Measurements from ENCODE around the gene LAMA4. TPM values are rescaled to one million over a fixed set of nuclear protein-coding genes. Genes with fewer than 3 reads are reported as not detected.

The LAMA4 gene
- total RNA-seq, 1 experiment from 2014 or later: 11.9 TPM

DNA sequence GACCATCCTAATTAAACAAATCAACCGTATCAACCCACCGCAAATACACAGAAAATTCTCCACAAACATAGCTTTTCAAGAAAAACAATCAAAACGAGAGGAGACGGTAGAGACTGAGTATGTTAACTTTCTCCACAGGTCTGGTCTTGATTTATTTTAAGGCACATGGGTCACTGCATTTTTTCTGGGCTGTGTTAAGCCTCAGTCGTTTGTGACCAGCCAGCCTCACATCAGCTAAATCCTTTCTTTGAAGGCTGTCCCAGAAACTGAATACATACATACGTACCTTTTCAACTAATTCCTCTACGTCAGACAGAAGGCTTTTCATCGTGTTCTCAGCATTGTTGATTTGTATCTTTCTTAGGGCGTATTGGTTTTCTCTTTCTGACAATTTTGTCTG lies 69.4 kb downstream of the LAMA4 start:
- no peaks in the 10 kb centered on the region for H3K9me3 ChIP-seq (ENCODE audit: control insufficient read depth, insufficient read depth, low read depth, low read length)
- DNase-seq (ENCODE audit: low read depth, low spot score) (no peak), ATAC-seq (no peak)
- no TSS peak for BruUV-seq (replicated peaks)
- POLR2A ChIA-PET: no interaction called here
- in situ Hi-C loops (cut with HindIII; ENCODE audit: low pct_unique_long_range_greater_than_20kb, low sequenced_read_pairs): no loop called here
- H3K27ac ChIP-seq (ENCODE audit: low read length): no peak overlapping the region
- no peak overlapping the region for H3K4me3 ChIP-seq (ENCODE audit: low read depth in 2 of 2, low read length in 2 of 2)
- intact Hi-C loops (cut with micrococcal nuclease; ENCODE audit: unreplicated experiment): loop anchor here (5.0 kb wide), 2 partner anchors 187 to 1672 kb away; partner anchors contain the start of gene MARCKS
- TF ChIP-seq, protein P1, sequence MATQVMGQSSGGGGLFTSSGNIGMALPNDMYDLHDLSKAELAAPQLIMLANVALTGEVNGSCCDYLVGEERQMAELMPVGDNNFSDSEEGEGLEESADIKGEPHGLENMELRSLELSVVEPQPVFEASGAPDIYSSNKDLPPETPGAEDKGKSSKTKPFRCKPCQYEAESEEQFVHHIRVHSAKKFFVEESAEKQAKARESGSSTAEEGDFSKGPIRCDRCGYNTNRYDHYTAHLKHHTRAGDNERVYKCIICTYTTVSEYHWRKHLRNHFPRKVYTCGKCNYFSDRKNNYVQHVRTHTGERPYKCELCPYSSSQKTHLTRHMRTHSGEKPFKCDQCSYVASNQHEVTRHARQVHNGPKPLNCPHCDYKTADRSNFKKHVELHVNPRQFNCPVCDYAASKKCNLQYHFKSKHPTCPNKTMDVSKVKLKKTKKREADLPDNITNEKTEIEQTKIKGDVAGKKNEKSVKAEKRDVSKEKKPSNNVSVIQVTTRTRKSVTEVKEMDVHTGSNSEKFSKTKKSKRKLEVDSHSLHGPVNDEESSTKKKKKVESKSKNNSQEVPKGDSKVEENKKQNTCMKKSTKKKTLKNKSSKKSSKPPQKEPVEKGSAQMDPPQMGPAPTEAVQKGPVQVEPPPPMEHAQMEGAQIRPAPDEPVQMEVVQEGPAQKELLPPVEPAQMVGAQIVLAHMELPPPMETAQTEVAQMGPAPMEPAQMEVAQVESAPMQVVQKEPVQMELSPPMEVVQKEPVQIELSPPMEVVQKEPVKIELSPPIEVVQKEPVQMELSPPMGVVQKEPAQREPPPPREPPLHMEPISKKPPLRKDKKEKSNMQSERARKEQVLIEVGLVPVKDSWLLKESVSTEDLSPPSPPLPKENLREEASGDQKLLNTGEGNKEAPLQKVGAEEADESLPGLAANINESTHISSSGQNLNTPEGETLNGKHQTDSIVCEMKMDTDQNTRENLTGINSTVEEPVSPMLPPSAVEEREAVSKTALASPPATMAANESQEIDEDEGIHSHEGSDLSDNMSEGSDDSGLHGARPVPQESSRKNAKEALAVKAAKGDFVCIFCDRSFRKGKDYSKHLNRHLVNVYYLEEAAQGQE (IDR thresholded peaks at IDR 0.05; ENCODE audit: insufficient read depth in 1 of 2, low read depth in 2 of 2, low read length in 1 of 2): no peak
- no peak for TF ChIP-seq TCF7L2 (IDR thresholded peaks at IDR 0.05; ENCODE audit: low read depth, low read length)
- TF ChIP-seq, protein P2, sequence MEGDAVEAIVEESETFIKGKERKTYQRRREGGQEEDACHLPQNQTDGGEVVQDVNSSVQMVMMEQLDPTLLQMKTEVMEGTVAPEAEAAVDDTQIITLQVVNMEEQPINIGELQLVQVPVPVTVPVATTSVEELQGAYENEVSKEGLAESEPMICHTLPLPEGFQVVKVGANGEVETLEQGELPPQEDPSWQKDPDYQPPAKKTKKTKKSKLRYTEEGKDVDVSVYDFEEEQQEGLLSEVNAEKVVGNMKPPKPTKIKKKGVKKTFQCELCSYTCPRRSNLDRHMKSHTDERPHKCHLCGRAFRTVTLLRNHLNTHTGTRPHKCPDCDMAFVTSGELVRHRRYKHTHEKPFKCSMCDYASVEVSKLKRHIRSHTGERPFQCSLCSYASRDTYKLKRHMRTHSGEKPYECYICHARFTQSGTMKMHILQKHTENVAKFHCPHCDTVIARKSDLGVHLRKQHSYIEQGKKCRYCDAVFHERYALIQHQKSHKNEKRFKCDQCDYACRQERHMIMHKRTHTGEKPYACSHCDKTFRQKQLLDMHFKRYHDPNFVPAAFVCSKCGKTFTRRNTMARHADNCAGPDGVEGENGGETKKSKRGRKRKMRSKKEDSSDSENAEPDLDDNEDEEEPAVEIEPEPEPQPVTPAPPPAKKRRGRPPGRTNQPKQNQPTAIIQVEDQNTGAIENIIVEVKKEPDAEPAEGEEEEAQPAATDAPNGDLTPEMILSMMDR (IDR thresholded peaks at IDR 0.05): no peak
- no peak for TF ChIP-seq SIN3A (IDR thresholded peaks at IDR 0.05; ENCODE audit: borderline replicate concordance, insufficient read depth, low read depth, low read length)
- no peak for TF ChIP-seq POLR2AphosphoS5 (IDR thresholded peaks at IDR 0.05; ENCODE audit: low read depth, low read length)
- H3K27me3 ChIP-seq (ENCODE audit: control insufficient read depth, insufficient read depth, low read length): no peaks in the 10 kb centered on the region
- H3K36me3 ChIP-seq (ENCODE audit: control insufficient read depth, insufficient read depth, low read length): no peaks in the 10 kb centered on the region
- CTCF ChIA-PET: interaction anchor here (0.6 kb wide), 1 partner anchor 388 kb away, joined by 3 read pairs; no protein-coding TSS in a partner anchor
- no peaks in the 10 kb centered on the region for H3K4me1 ChIP-seq (ENCODE audit: control insufficient read depth, insufficient read depth, low read length)

DNA sequence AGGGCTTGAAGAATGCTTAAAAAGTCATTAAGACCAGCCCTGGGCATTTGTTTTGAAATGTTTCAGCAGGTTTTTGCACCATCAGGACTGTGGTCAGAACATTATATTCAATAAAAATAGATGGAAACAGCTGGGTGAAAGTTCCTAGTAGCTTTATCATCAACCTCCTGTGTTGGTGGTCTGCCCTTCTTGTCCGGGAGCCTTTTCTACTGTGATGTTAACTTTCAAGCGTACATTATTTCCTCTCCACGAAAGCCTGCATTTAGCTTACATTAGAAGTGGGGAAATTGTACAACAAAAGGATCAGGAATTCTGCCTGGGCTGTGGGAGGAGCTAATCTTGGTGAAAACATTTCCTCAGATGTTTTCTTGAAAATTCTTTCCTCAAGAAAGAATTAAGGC lies 71.1 kb downstream of the LAMA4 start:
- no peaks in the 10 kb centered on the region for H3K9me3 ChIP-seq (ENCODE audit: control insufficient read depth, insufficient read depth, low read depth, low read length)
- CTCF ChIA-PET: no interaction called here
- ATAC-seq (no peak), DNase-seq (ENCODE audit: low read depth, low spot score) (no peak)
- POLR2A ChIA-PET: no interaction called here
- TF ChIP-seq SIN3A (IDR thresholded peaks at IDR 0.05; ENCODE audit: borderline replicate concordance, insufficient read depth, low read depth, low read length): no peak
- no TSS peak for BruUV-seq (replicated peaks)
- no peaks in the 10 kb centered on the region for H3K27me3 ChIP-seq (ENCODE audit: control insufficient read depth, insufficient read depth, low read length)
- intact Hi-C loops (cut with micrococcal nuclease; ENCODE audit: unreplicated experiment) (loop anchor here (5.0 kb wide), 2 partner anchors 189 to 1674 kb away; partner anchors contain the start of gene MARCKS), in situ Hi-C loops (cut with HindIII; ENCODE audit: low pct_unique_long_range_greater_than_20kb, low sequenced_read_pairs) (no loop called here)
- H3K4me1 ChIP-seq (ENCODE audit: control insufficient read depth, insufficient read depth, low read length): no peaks in the 10 kb centered on the region
- no peaks in the 10 kb centered on the region for H3K36me3 ChIP-seq (ENCODE audit: control insufficient read depth, insufficient read depth, low read length)
- no peak overlapping the region for H3K27ac ChIP-seq (ENCODE audit: low read length)
- no peak overlapping the region for H3K4me3 ChIP-seq (ENCODE audit: low read depth in 2 of 2, low read length in 2 of 2)

DNA sequence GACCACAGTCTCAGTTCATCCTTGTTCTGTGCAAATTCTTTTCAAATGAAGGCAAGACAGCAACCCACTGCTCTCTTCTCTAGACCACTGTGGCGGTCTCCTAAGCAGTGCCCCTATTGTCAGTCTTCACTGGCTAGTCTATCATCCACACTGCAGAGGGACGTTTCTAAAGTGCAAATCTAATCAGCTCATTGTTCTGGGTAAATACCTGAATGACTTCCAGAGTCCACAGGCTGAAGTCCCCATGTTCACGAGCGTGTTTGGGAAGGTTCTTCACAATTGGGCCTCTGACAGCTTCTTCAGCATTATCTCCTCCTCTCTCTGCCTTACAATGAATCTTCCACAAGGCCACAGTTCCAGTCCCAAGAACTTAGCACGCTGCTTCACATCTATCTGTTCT lies 73.2 kb downstream of the LAMA4 start:
- BruUV-seq (replicated peaks): no TSS peak
- H3K4me3 ChIP-seq (ENCODE audit: low read depth in 2 of 2, low read length in 2 of 2): no peak overlapping the region
- H3K36me3 ChIP-seq (ENCODE audit: control insufficient read depth, insufficient read depth, low read length): no peaks in the 10 kb centered on the region
- ATAC-seq (no peak; the same call in 1 of the 2 replicates), DNase-seq (ENCODE audit: low read depth, low spot score) (no peak)
- no peaks in the 10 kb centered on the region for H3K9me3 ChIP-seq (ENCODE audit: control insufficient read depth, insufficient read depth, low read depth, low read length)
- H3K27me3 ChIP-seq (ENCODE audit: control insufficient read depth, insufficient read depth, low read length): no peaks in the 10 kb centered on the region
- H3K4me1 ChIP-seq (ENCODE audit: control insufficient read depth, insufficient read depth, low read length): no peaks in the 10 kb centered on the region
- TF ChIP-seq, protein P1 (IDR thresholded peaks at IDR 0.05; ENCODE audit: insufficient read depth in 1 of 2, low read depth in 2 of 2, low read length in 1 of 2): no peak
- TF ChIP-seq TCF7L2 (IDR thresholded peaks at IDR 0.05; ENCODE audit: low read depth, low read length): no peak
- TF ChIP-seq POLR2AphosphoS5 (IDR thresholded peaks at IDR 0.05; ENCODE audit: low read depth, low read length): no peak
- no peak for TF ChIP-seq SIN3A (IDR thresholded peaks at IDR 0.05; ENCODE audit: borderline replicate concordance, insufficient read depth, low read depth, low read length)
- TF ChIP-seq, protein P2 (IDR thresholded peaks at IDR 0.05): no peak
- in situ Hi-C loops (cut with HindIII; ENCODE audit: low pct_unique_long_range_greater_than_20kb, low sequenced_read_pairs): no loop called here
- CTCF ChIA-PET: no interaction called here
- POLR2A ChIA-PET: no interaction called here
- no peak overlapping the region; the same call in 1 of the 2 replicates for H3K27ac ChIP-seq (ENCODE audit: low read length)
- intact Hi-C loops (cut with micrococcal nuclease; ENCODE audit: unreplicated experiment): loop anchor here (5.0 kb wide), 2 partner anchors 191 to 1676 kb away; partner anchors contain the start of gene MARCKS

Measured in Panc1 (cell line).